Fibroblast of skin of abdomen (primary cell): ENCODE data around the gene PTK6. TPM values are rescaled to one million over a fixed set of nuclear protein-coding genes. Genes with fewer than 3 reads are reported as not detected.
"Not testable (repeated sequence)": the region's sequence is repeated elsewhere in the genome, so short reads cannot be mapped to it uniquely, and the experiment has no call there.

Source experiments
- DNase-seq: peaks from one replicate; pipeline ENCODE4 v3.0.0-alpha.2; 2013
- polyA plus RNA-seq, 2 experiments: library from polyadenylated mRNA; unstranded; fragments of 120-200 nt; gene quantifications; one replicate each; pipeline ENCODE4 v1.2.1, GENCODE V29; 2013; ENCODE audit not compliant: insufficient read length in 2 of 2

The PTK6 gene
- 0.13 TPM for polyA plus RNA-seq (2013, experiment 1 of 2; ENCODE audit: insufficient read length)
- polyA plus RNA-seq (2013, experiment 2 of 2; ENCODE audit: insufficient read length), result 0.10 TPM

GRCh38 chr20:63536997-63537524 lies at the start of gene PTK6:
Gene PTK6, minus strand, starts transcription at chr20:63537376. Its CDS starts 62 bp downstream, at chr20:63537314.
- no peak for DNase-seq

- no peak for DNase-seq
These were observed 49.6 kb upstream of the PTK6 start for GRCh38 chr20:63586797-63587196.

- DNase-seq, result no peak
These were observed 48.7 kb upstream of the PTK6 start for GRCh38 chr20:63585616-63586565.

- no peak for DNase-seq
These were observed 45.3 kb upstream of the PTK6 start for GRCh38 chr20:63582382-63583063.

- DNase-seq, result peak; percentile 34
These were observed 43.8 kb upstream of the PTK6 start for GRCh38 chr20:63580796-63581461.

- no peak for DNase-seq
These were observed 42.0 kb upstream of the PTK6 start for GRCh38 chr20:63579017-63579694.

GRCh38 chr20:63578224-63579016 lies 41.2 kb upstream of the PTK6 start:
- DNase-seq, result no peak

- DNase-seq, result no peak
These were observed 40.2 kb upstream of the PTK6 start for GRCh38 chr20:63577317-63577894.

GRCh38 chr20:63576311-63576710 lies 39.1 kb upstream of the PTK6 start:
- DNase-seq, result peak; percentile 17

- no peak for DNase-seq
These were observed 37.9 kb upstream of the PTK6 start for GRCh38 chr20:63574829-63575743.

GRCh38 chr20:63574156-63574828 lies 37.1 kb upstream of the PTK6 start, which contains the start of gene HELZ2:
Gene HELZ2, minus strand, starts transcription at chr20:63574239. Its CDS starts 1,854 bp downstream, at chr20:63572385.
- peak; percentile 66 for DNase-seq

- no peak for DNase-seq
These were observed 36.5 kb upstream of the PTK6 start for GRCh38 chr20:63573647-63574131.

- DNase-seq, result no peak
These were observed 35.8 kb upstream of the PTK6 start for GRCh38 chr20:63572788-63573646.

- DNase-seq, result no peak
These were observed 35.1 kb upstream of the PTK6 start for GRCh38 chr20:63572071-63572787.

- DNase-seq, result not testable (repeated sequence)
These were observed 33.9 kb upstream of the PTK6 start for GRCh38 chr20:63571087-63571478.

- no peak for DNase-seq
These were observed 33.3 kb upstream of the PTK6 start for GRCh38 chr20:63570281-63571086.
